Measurements from ENCODE around the gene MAN1A1.

Gene MAN1A1

GRCh38 chr6:119273272-119274196 lies 76.0 kb downstream of the MAN1A1 start:
- peaks cover 5% of the 10 kb centered on the region for H3K4me1 ChIP-seq (ENCODE audit: control insufficient read depth, insufficient read depth, low read length)
- H3K27me3 ChIP-seq (ENCODE audit: control insufficient read depth, insufficient read depth, low read length), result no peaks in the 10 kb centered on the region
- peaks cover 5% of the 10 kb centered on the region for H3K9me3 ChIP-seq (ENCODE audit: control insufficient read depth, low read length)
- H3K36me3 ChIP-seq (ENCODE audit: control insufficient read depth, insufficient read depth, low read length), result no peaks in the 10 kb centered on the region
- H3K4me3 ChIP-seq (ENCODE audit: low read length), result no peak overlapping the region
- H3K9ac ChIP-seq (ENCODE audit: low read length), result no peak overlapping the region

- H3K9ac ChIP-seq (ENCODE audit: low read length), result no peak overlapping the region
- H3K4me3 ChIP-seq (ENCODE audit: low read length), result no peak overlapping the region
- H3K9me3 ChIP-seq (ENCODE audit: control insufficient read depth, low read length), result peaks cover 5% of the 10 kb centered on the region
- peaks cover 4% of the 10 kb centered on the region for H3K4me1 ChIP-seq (ENCODE audit: control insufficient read depth, insufficient read depth, low read length)
- no peaks in the 10 kb centered on the region for H3K36me3 ChIP-seq (ENCODE audit: control insufficient read depth, insufficient read depth, low read length)
- no peaks in the 10 kb centered on the region for H3K27me3 ChIP-seq (ENCODE audit: control insufficient read depth, insufficient read depth, low read length)
Observed at GRCh38 chr6:119270545-119270944, 79.0 kb downstream of the MAN1A1 start.

- Histone ChIP-seq H3K27me3 (ENCODE audit: control insufficient read depth, insufficient read depth, low read length) (no peaks in the 10 kb centered on the region), H3K9ac (ENCODE audit: low read length) (no peak overlapping the region), H3K36me3 (ENCODE audit: control insufficient read depth, insufficient read depth, low read length) (no peaks in the 10 kb centered on the region), H3K4me3 (ENCODE audit: low read length) (no peak overlapping the region), H3K4me1 (ENCODE audit: control insufficient read depth, insufficient read depth, low read length) (peaks cover 4% of the 10 kb centered on the region), H3K9me3 (ENCODE audit: control insufficient read depth, low read length) (peaks cover 5% of the 10 kb centered on the region)
Observed at GRCh38 chr6:119269266-119270103, 80.1 kb downstream of the MAN1A1 start.

GRCh38 chr6:119267126-119267905 lies 82.2 kb downstream of the MAN1A1 start:
- Histone ChIP-seq H3K9me3 (ENCODE audit: control insufficient read depth, low read length) (peaks cover 5% of the 10 kb centered on the region), H3K36me3 (ENCODE audit: control insufficient read depth, insufficient read depth, low read length) (no peaks in the 10 kb centered on the region), H3K4me1 (ENCODE audit: control insufficient read depth, insufficient read depth, low read length) (peaks cover 4% of the 10 kb centered on the region), H3K27me3 (ENCODE audit: control insufficient read depth, insufficient read depth, low read length) (no peaks in the 10 kb centered on the region), H3K4me3 (ENCODE audit: low read length) (no peak overlapping the region), H3K9ac (ENCODE audit: low read length) (no peak overlapping the region)

GRCh38 chr6:119264854-119265397 lies 84.6 kb downstream of the MAN1A1 start:
- no peaks in the 10 kb centered on the region for H3K27me3 ChIP-seq (ENCODE audit: control insufficient read depth, insufficient read depth, low read length)
- H3K9me3 ChIP-seq (ENCODE audit: control insufficient read depth, low read length), result no peaks in the 10 kb centered on the region
- no peak overlapping the region for H3K9ac ChIP-seq (ENCODE audit: low read length)
- H3K4me3 ChIP-seq (ENCODE audit: low read length), result no peak overlapping the region
- peaks cover 13% of the 10 kb centered on the region for H3K4me1 ChIP-seq (ENCODE audit: control insufficient read depth, insufficient read depth, low read length)
- no peaks in the 10 kb centered on the region for H3K36me3 ChIP-seq (ENCODE audit: control insufficient read depth, insufficient read depth, low read length)

GRCh38 chr6:119262612-119263011 lies 86.9 kb downstream of the MAN1A1 start:
- H3K4me3 ChIP-seq (ENCODE audit: low read length), result no peak overlapping the region
- no peaks in the 10 kb centered on the region for H3K36me3 ChIP-seq (ENCODE audit: control insufficient read depth, insufficient read depth, low read length)
- no peaks in the 10 kb centered on the region for H3K27me3 ChIP-seq (ENCODE audit: control insufficient read depth, insufficient read depth, low read length)
- no peaks in the 10 kb centered on the region for H3K9me3 ChIP-seq (ENCODE audit: control insufficient read depth, low read length)
- no peak overlapping the region for H3K9ac ChIP-seq (ENCODE audit: low read length)
- peaks cover 15% of the 10 kb centered on the region for H3K4me1 ChIP-seq (ENCODE audit: control insufficient read depth, insufficient read depth, low read length)

GRCh38 chr6:119261944-119262284 lies 87.6 kb downstream of the MAN1A1 start:
- H3K9ac ChIP-seq (ENCODE audit: low read length), result no peak overlapping the region
- no peaks in the 10 kb centered on the region for H3K36me3 ChIP-seq (ENCODE audit: control insufficient read depth, insufficient read depth, low read length)
- H3K27me3 ChIP-seq (ENCODE audit: control insufficient read depth, insufficient read depth, low read length), result no peaks in the 10 kb centered on the region
- no peak overlapping the region for H3K4me3 ChIP-seq (ENCODE audit: low read length)
- H3K4me1 ChIP-seq (ENCODE audit: control insufficient read depth, insufficient read depth, low read length), result peaks cover 15% of the 10 kb centered on the region
- no peaks in the 10 kb centered on the region for H3K9me3 ChIP-seq (ENCODE audit: control insufficient read depth, low read length)

GRCh38 chr6:119259027-119259426 lies 90.5 kb downstream of the MAN1A1 start:
- no peak overlapping the region for H3K9ac ChIP-seq (ENCODE audit: low read length)
- H3K27me3 ChIP-seq (ENCODE audit: control insufficient read depth, insufficient read depth, low read length), result no peaks in the 10 kb centered on the region
- H3K36me3 ChIP-seq (ENCODE audit: control insufficient read depth, insufficient read depth, low read length), result no peaks in the 10 kb centered on the region
- no peak overlapping the region for H3K4me3 ChIP-seq (ENCODE audit: low read length)
- H3K9me3 ChIP-seq (ENCODE audit: control insufficient read depth, low read length), result no peaks in the 10 kb centered on the region
- peaks cover 15% of the 10 kb centered on the region for H3K4me1 ChIP-seq (ENCODE audit: control insufficient read depth, insufficient read depth, low read length)

GRCh38 chr6:119257726-119258125 lies 91.8 kb downstream of the MAN1A1 start:
- H3K36me3 ChIP-seq (ENCODE audit: control insufficient read depth, insufficient read depth, low read length), result no peaks in the 10 kb centered on the region

GRCh38 chr6:119256978-119257462 lies 92.5 kb downstream of the MAN1A1 start:
- Histone ChIP-seq H3K27me3 (ENCODE audit: control insufficient read depth, insufficient read depth, low read length) (no peaks in the 10 kb centered on the region), H3K9me3 (ENCODE audit: control insufficient read depth, low read length) (no peaks in the 10 kb centered on the region), H3K36me3 (ENCODE audit: control insufficient read depth, insufficient read depth, low read length) (no peaks in the 10 kb centered on the region), H3K4me3 (ENCODE audit: low read length) (no peak overlapping the region), H3K9ac (ENCODE audit: low read length) (no peak overlapping the region), H3K4me1 (ENCODE audit: control insufficient read depth, insufficient read depth, low read length) (peaks cover 15% of the 10 kb centered on the region)

More at GRCh38 chr6:119257726-119258125, 91.8 kb downstream of the MAN1A1 start:
- no peak overlapping the region for H3K4me3 ChIP-seq (ENCODE audit: low read length)
- H3K4me1 ChIP-seq (ENCODE audit: control insufficient read depth, insufficient read depth, low read length), result peaks cover 15% of the 10 kb centered on the region
- H3K9me3 ChIP-seq (ENCODE audit: control insufficient read depth, low read length), result no peaks in the 10 kb centered on the region
- H3K9ac ChIP-seq (ENCODE audit: low read length), result no peak overlapping the region
- H3K27me3 ChIP-seq (ENCODE audit: control insufficient read depth, insufficient read depth, low read length), result no peaks in the 10 kb centered on the region

GRCh38 chr6:119256392-119256791 lies 93.2 kb downstream of the MAN1A1 start:
- no peaks in the 10 kb centered on the region for H3K36me3 ChIP-seq (ENCODE audit: control insufficient read depth, insufficient read depth, low read length)

More at GRCh38 chr6:119256392-119256791, 93.2 kb downstream of the MAN1A1 start:
- Histone ChIP-seq H3K27me3 (ENCODE audit: control insufficient read depth, insufficient read depth, low read length) (no peaks in the 10 kb centered on the region), H3K9ac (ENCODE audit: low read length) (no peak overlapping the region), H3K4me1 (ENCODE audit: control insufficient read depth, insufficient read depth, low read length) (peaks cover 11% of the 10 kb centered on the region), H3K4me3 (ENCODE audit: low read length) (no peak overlapping the region), H3K9me3 (ENCODE audit: control insufficient read depth, low read length) (no peaks in the 10 kb centered on the region)

Data from mucosa of stomach (tissue), 1 donor.